Mesothelial cell of epicardium (in vitro differentiated cells): Measurements from ENCODE around the gene MAD2L2. TPM values are rescaled to one million over a fixed set of nuclear protein-coding genes. Genes with fewer than 3 reads are reported as not detected.

Source experiments
- DNase-seq, 2 experiments: peaks; one replicate each; pipeline ENCODE4 v3.0.0; 2021; ENCODE audit warnings: low spot score in 2 of 2; ENCODE audit not compliant: unreplicated experiment in 2 of 2
- H3K27ac Mint-ChIP-seq: 2 replicates; pipeline ENCODE4 v1.8.0; 2021; ENCODE audit warnings: mixed read lengths
- H3K27me3 Mint-ChIP-seq: 2 replicates; pipeline ENCODE4 v1.8.0; 2021; ENCODE audit warnings: low read depth, mixed read lengths
- H3K36me3 Mint-ChIP-seq: 2 replicates; pipeline ENCODE4 v1.8.0; 2021; ENCODE audit warnings: mixed read lengths
- H3K4me1 Mint-ChIP-seq: 2 replicates; pipeline ENCODE4 v1.8.0; 2021; ENCODE audit warnings: mixed read lengths
- H3K4me3 Mint-ChIP-seq: 2 replicates; pipeline ENCODE4 v1.8.0; 2021; ENCODE audit warnings: mild to moderate bottlenecking, moderate library complexity, mixed read lengths
- H3K9me3 Mint-ChIP-seq: 2 replicates; pipeline ENCODE4 v1.8.0; 2021; ENCODE audit warnings: mixed read lengths
- CTCF ChIP-seq: fragments of 200-600 bp; sonication (generic); IDR thresholded peaks from one replicate; pipeline ENCODE4 v1.5.0; 2021; ENCODE audit warnings: antibody characterized with exemption; ENCODE audit not compliant: unreplicated experiment
- total RNA-seq: library from RNA; stranded (reverse); gene quantifications from 3 replicates; pipeline ENCODE4 v1.2.1, GENCODE V29; 2021

The MAD2L2 gene
- total RNA-seq, 1 donor from 2014 or later = 56.3 TPM

DNA sequence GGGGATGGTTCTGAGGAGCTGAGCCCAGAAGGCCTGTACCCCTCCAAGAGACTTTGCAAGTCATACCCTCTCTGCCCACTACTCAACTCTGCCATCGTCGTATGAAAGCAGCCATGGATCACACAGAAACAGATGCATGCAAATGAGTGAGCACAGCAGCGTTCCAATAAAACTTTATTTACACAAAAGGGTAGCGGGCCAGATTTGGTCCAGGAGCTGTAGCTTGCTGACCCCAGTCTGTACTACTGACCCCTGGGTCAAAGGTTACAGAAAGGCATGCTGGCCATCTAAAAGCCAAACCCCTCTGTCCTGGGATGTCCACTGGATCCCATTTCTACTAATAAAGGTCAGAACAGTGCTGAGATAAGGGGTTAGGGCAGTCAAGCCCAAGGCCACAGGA, 46.2 kb upstream of the MAD2L2 start:
- DNase-seq = no peak
- H3K27me3 Mint-ChIP-seq = no peaks in the 10 kb centered on the region
- H3K4me1 Mint-ChIP-seq = peaks cover 22% of the 10 kb centered on the region
- no peaks in the 10 kb centered on the region for H3K36me3 Mint-ChIP-seq
- no peak overlapping the region for H3K4me3 Mint-ChIP-seq
- no peak overlapping the region for H3K27ac Mint-ChIP-seq
- TF ChIP-seq CTCF = no peak
- no peaks in the 10 kb centered on the region for H3K9me3 Mint-ChIP-seq

DNA sequence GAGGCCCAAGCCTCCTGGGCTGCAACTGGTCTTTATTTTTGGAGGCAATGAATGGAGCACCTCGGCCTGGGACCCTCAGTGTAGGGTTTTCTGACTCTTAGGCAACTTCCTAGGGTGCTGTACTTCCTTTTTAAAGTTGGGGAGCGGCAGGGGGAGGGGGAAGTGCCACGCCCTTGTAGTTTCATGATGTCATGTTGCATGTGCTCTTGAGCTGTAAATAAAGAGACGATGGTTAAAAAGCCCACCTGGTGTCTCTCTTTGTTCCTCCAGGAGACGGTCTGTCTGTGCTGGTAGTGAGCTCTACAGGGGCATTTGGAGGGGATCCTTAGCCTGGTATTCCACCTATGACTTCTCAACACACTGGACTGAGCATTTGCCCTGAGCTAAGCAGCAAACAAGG, 44.7 kb upstream of the MAD2L2 start:
- Mint-ChIP-seq H3K4me1 (peaks cover 11% of the 10 kb centered on the region), H3K36me3 (no peaks in the 10 kb centered on the region), H3K9me3 (no peaks in the 10 kb centered on the region), H3K27ac (no peak overlapping the region), H3K4me3 (no peak overlapping the region), H3K27me3 (no peaks in the 10 kb centered on the region)
- no peak for TF ChIP-seq CTCF
- DNase-seq = no peak

DNA sequence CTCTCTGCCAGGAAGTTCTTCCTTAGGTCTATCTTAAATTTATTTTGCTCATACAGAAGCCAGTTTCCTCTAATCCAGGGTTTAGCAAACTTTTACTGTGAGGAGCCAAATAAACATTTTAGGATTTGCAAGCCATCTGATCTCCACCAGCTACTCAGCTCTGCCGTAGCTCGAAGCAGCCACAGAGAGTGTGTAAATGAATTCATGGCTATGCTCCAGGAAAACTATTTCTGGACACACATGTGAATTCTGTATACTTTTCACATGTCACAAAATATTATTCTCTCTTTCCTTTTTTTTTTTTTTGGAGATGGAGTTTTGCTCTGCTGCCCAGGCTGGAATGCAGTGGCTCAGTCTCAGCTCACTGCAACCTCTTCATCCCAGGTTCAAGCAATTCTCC, 41.6 kb upstream of the MAD2L2 start:
- H3K27ac Mint-ChIP-seq = no peak overlapping the region
- no peaks in the 10 kb centered on the region for H3K9me3 Mint-ChIP-seq
- H3K36me3 Mint-ChIP-seq = no peaks in the 10 kb centered on the region
- no peak for DNase-seq
- no peak for TF ChIP-seq CTCF
- H3K4me3 Mint-ChIP-seq = no peak overlapping the region
- H3K27me3 Mint-ChIP-seq = peaks cover 11% of the 10 kb centered on the region
- H3K4me1 Mint-ChIP-seq = peaks cover 4% of the 10 kb centered on the region

- no peak for DNase-seq
- no peaks in the 10 kb centered on the region for H3K36me3 Mint-ChIP-seq
- no peak for TF ChIP-seq CTCF
- peaks cover 4% of the 10 kb centered on the region for H3K4me1 Mint-ChIP-seq
- H3K9me3 Mint-ChIP-seq = no peaks in the 10 kb centered on the region
- no peak overlapping the region for H3K27ac Mint-ChIP-seq
- no peak overlapping the region for H3K4me3 Mint-ChIP-seq
- H3K27me3 Mint-ChIP-seq = peaks cover 11% of the 10 kb centered on the region
Measured at GRCh38 chr1:11721311-11721710, 40.4 kb upstream of the MAD2L2 start.

DNA sequence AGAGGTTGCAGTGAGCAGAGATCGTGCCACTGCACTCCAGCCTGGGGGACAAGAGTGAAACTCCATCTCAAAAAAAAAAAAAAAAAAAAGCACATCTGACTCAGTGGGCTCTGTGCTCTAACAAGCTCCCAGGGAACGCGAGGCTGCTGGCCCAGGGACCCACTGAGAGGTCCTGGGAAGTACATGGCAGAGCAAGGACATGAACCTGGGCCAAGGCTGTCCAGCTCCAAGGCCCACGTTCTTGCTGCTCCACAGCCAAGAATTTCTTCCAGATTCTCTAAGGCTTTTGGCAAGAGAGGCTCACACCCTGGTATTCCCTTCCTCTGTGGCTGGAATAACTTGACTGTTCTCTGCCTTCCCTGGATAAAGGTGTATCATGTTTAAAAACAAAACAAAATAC, 39.6 kb upstream of the MAD2L2 start:
- Mint-ChIP-seq H3K9me3 (no peaks in the 10 kb centered on the region), H3K27me3 (peaks cover 11% of the 10 kb centered on the region), H3K4me1 (peaks cover 4% of the 10 kb centered on the region), H3K36me3 (no peaks in the 10 kb centered on the region), H3K4me3 (no peak overlapping the region), H3K27ac (no peak overlapping the region)
- no peak for TF ChIP-seq CTCF
- DNase-seq = no peak

DNA sequence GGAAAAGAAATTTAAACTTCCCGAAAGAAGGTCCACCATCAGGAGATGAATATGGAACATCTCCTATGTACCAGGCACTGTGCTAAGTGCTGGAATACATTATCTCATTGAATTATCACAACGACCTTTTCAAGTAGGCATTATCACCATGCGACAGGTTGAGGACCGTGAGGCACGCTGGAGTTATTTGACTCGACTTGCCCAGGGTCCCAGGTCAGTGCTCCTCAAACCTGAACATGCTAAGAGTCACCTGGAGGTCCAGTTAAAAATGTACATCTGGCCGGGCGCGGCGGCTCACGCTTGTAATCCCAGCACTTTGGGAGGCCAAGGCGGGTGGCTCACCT, 39.1 kb upstream of the MAD2L2 start:
- Mint-ChIP-seq H3K36me3 (no peaks in the 10 kb centered on the region), H3K27me3 (peaks cover 11% of the 10 kb centered on the region), H3K4me1 (peaks cover 4% of the 10 kb centered on the region), H3K4me3 (no peak overlapping the region), H3K9me3 (no peaks in the 10 kb centered on the region), H3K27ac (no peak overlapping the region)
- DNase-seq = no peak
- peak; percentile 6 for TF ChIP-seq CTCF
